MM.1S (cell line): Measurements from ENCODE around the gene NAT9.

Source experiments
- DNase-seq: peaks from one replicate; pipeline ENCODE4 v3.0.0-alpha.2; 2015
- H2AFZ ChIP-seq: fragments of 300-600 bp; sonication (generic); 2 replicates; pipeline ENCODE4 v1.6.0; 2016; ENCODE audit warnings: antibody characterized with exemption, low read length
- H3F3A ChIP-seq: fragments of 300-600 bp; sonication (generic); 2 replicates; pipeline ENCODE4 v1.6.1; 2016; ENCODE audit warnings: mild to moderate bottlenecking, antibody characterized with exemption, low read length, moderate library complexity, mixed read lengths; ENCODE audit not compliant: insufficient read depth
- H3K27ac ChIP-seq: fragments of 300-600 bp; sonication (generic); 2 replicates; pipeline ENCODE4 v1.5.1; 2016; ENCODE audit warnings: mild to moderate bottlenecking, low read length
- H3K27me3 ChIP-seq: fragments of 300-600 bp; sonication (generic); replicated peaks from 2 replicates; pipeline ENCODE4 v1.6.0; 2016; ENCODE audit warnings: low read length; ENCODE audit not compliant: insufficient read depth
- H3K36me3 ChIP-seq: fragments of 300-600 bp; sonication (generic); replicated peaks from 2 replicates; pipeline ENCODE4 v1.6.1; 2016; ENCODE audit warnings: mild to moderate bottlenecking, low read length, mixed read lengths; ENCODE audit not compliant: insufficient read depth
- H3K4me1 ChIP-seq: fragments of 300-600 bp; sonication (generic); 2 replicates; pipeline ENCODE4 v1.6.1; 2016; ENCODE audit warnings: low read length, mixed read lengths
- H3K4me2 ChIP-seq: fragments of 300-600 bp; sonication (generic); 2 replicates; pipeline ENCODE4 v1.6.0; 2016; ENCODE audit warnings: low read depth, low read length
- H3K4me3 ChIP-seq: fragments of 300-600 bp; sonication (generic); 2 replicates; pipeline ENCODE4 v1.5.1; 2016; ENCODE audit warnings: low read length, mixed read lengths
- H3K79me2 ChIP-seq: fragments of 300-600 bp; sonication (generic); 2 replicates; pipeline ENCODE4 v1.6.1; 2016; ENCODE audit warnings: mixed run types, low read length, mixed read lengths
- H3K9ac ChIP-seq: fragments of 300-600 bp; sonication (generic); 2 replicates; pipeline ENCODE4 v1.6.1; 2016; ENCODE audit warnings: low read length, mixed read lengths
- H3K9me2 ChIP-seq: fragments of 300-600 bp; sonication (generic); replicated peaks from 2 replicates; pipeline ENCODE4 v1.6.1; 2016; ENCODE audit warnings: mild to moderate bottlenecking, low read length, mixed read lengths; ENCODE audit not compliant: insufficient read depth
- H3K9me3 ChIP-seq: fragments of 300-600 bp; sonication (generic); replicated peaks from 2 replicates; pipeline ENCODE4 v1.6.1; 2016; ENCODE audit warnings: mild to moderate bottlenecking, low read length, mixed read lengths; ENCODE audit not compliant: insufficient read depth
- H4K20me1 ChIP-seq: fragments of 300-600 bp; sonication (generic); 2 replicates; pipeline ENCODE4 v1.6.1; 2016; ENCODE audit warnings: mild to moderate bottlenecking, low read length, moderate library complexity, mixed read lengths; ENCODE audit not compliant: insufficient read depth
- EZH2 ChIP-seq: fragments of 300-600 bp; sonication (generic); optimal IDR thresholded peaks from 2 replicates; pipeline ENCODE3; 2017; ENCODE audit warnings: low read depth, mild to moderate bottlenecking, antibody characterized with exemption, low read length, mixed read lengths
- EZH2phosphoT487 ChIP-seq: fragments of 300-600 bp; sonication (generic); IDR thresholded peaks from 2 replicates; pipeline ENCODE4 v1.6.1; 2018; ENCODE audit warnings: antibody characterized with exemption, low read length
- TF ChIP-seq, protein P1 (sequence below): fragments of 300-600 bp; sonication (generic); IDR thresholded peaks from 2 replicates; pipeline ENCODE4 v1.5.1; 2016; ENCODE audit warnings: antibody characterized with exemption, low read length, mixed read lengths

Gene NAT9

DNA sequence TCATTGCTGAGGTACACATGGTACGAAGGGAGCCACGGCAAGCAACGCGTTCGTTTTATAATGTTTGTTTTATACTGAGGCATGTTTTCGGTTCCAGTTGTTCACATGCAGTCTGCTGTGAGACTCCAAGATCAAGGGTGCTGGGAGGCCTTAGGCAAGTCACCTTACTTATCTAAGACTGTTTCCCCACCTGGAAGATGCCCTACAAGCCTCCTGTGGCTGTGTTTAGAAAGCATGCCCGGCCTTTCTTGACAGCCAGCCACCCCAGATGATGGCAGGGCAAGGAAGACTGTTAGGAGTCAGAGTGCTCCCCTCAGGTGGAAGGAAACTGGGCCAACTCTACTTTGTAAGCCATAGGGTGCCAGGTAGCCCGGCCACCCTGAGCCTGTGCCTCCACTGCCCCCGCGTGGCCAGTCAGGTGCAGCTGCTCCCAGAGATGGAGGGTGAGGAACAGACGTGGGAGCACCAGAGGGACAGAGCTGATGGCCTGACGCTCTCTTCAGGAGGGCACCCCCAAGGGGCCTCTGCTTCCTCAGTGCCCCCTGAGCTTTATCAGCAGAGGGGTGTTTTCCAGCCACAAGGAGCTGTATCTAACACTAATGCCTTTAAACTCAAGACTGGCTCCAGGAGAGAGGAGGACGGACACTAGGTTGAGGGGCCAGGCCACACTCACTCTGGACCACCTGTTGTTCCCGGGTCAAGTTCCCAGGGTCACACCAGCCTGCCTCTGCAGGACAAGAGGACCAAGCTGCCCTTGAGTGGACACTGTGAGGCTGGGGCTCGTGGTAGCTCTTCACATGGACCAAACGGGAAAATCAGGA, 5.4 kb downstream of the NAT9 start:
- Histone ChIP-seq H3K9ac (no peak overlapping the region), H3K4me1 (no peaks in the 10 kb centered on the region), H3K79me2 (peaks cover 95% of the 10 kb centered on the region), H3K36me3 (0 out of 2 replicates have a peak, but pooled peaks cover 7% of the 10 kb centered on the region), H2AFZ (no peak overlapping the region), H3K27ac (peak overlapping the region; percentile 45; the same call in 1 of the 2 replicates), H3F3A (peaks cover 63% of the 10 kb centered on the region), H3K4me3 (no peak overlapping the region), H3K4me2 (no peak overlapping the region), H4K20me1 (peaks cover 5% of the 10 kb centered on the region; the same call in 1 of the 2 replicates), H3K27me3 (no peaks in the 10 kb centered on the region), H3K9me3 (no peaks in the 10 kb centered on the region), H3K9me2 (no peaks in the 10 kb centered on the region)
- TF ChIP-seq, protein P1, sequence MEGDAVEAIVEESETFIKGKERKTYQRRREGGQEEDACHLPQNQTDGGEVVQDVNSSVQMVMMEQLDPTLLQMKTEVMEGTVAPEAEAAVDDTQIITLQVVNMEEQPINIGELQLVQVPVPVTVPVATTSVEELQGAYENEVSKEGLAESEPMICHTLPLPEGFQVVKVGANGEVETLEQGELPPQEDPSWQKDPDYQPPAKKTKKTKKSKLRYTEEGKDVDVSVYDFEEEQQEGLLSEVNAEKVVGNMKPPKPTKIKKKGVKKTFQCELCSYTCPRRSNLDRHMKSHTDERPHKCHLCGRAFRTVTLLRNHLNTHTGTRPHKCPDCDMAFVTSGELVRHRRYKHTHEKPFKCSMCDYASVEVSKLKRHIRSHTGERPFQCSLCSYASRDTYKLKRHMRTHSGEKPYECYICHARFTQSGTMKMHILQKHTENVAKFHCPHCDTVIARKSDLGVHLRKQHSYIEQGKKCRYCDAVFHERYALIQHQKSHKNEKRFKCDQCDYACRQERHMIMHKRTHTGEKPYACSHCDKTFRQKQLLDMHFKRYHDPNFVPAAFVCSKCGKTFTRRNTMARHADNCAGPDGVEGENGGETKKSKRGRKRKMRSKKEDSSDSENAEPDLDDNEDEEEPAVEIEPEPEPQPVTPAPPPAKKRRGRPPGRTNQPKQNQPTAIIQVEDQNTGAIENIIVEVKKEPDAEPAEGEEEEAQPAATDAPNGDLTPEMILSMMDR, result peak; percentile 93
- TF ChIP-seq EZH2phosphoT487, result no peak
- TF ChIP-seq EZH2, result no peak
- DNase-seq, result peak; percentile 71

DNA sequence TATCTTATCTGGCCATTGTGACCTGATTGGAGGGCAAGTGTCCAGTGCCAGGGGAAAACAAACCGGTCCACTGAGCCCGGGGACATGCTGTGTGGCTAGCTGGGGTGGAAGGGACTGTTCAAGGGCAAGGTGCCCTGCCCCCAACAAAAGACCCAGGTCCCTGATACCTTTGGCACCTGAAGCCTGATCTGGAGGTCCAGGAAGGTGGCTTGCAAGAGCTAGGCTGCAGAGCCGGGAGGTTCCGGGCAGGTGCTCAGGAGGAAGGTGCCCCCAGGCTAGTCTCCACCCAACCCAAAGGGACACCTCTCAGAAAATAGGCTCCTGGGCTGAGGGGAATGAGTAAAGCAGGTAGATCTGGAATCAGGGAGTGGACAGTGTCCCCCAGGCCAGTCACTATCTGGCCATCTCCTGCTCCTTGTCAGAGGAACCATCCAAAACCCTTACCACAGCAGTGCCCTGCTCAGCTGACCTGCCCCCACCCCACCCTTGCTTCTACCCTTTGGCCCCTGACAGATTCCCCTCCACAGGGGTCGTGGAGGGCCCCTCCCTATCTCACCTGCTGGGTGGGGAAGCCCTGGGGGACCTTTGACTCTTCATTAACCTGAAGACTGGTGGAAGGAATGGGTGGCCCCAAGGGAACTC, 6.2 kb downstream of the NAT9 start:
- H3K9ac ChIP-seq, result no peak overlapping the region
- DNase-seq, result no peak
- no peak overlapping the region for H3K4me2 ChIP-seq
- H3K36me3 ChIP-seq, result 0 out of 2 replicates have a peak, but pooled peaks cover 7% of the 10 kb centered on the region
- no peaks in the 10 kb centered on the region for H3K9me2 ChIP-seq
- H3K9me3 ChIP-seq, result no peaks in the 10 kb centered on the region
- no peaks in the 10 kb centered on the region for H3K4me1 ChIP-seq
- TF ChIP-seq EZH2phosphoT487, result no peak
- peaks cover 63% of the 10 kb centered on the region for H3F3A ChIP-seq
- peaks cover 95% of the 10 kb centered on the region for H3K79me2 ChIP-seq
- H4K20me1 ChIP-seq, result peaks cover 5% of the 10 kb centered on the region; the same call in 1 of the 2 replicates
- no peaks in the 10 kb centered on the region for H3K27me3 ChIP-seq
- H3K4me3 ChIP-seq, result no peak overlapping the region
- peak overlapping the region; percentile 45; the same call in 1 of the 2 replicates for H3K27ac ChIP-seq
- H2AFZ ChIP-seq, result no peak overlapping the region

DNA sequence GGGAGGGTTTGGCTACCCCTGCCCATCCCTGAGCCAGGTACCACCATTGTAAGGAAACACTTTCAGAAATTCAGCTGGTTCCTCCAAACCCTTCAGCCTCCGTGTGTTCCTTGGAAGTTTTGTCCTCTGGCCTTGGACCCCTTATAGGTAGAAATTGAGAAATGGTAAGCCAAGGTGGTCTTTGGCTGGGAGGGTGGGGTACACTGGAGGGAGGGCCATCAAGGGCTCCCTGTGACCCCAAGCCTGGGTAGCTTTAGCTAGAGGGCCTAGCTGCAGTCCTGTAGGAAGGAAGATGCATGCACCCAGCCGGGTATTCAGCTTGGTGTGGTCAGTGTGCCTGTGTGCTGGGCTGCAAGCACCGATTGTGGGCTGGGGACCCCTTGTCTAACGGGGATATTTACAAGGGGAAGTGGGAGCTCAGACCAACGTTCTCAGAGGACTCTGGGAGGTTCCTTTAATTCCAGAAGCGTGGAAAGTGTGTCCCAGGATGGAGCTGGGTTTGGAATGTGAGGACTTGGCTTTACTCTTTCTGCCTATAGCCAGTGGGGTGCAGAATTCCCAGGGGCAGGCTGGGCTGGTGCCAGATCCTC, 6.8 kb downstream of the NAT9 start:
- peaks cover 98% of the 10 kb centered on the region for H3K79me2 ChIP-seq
- no peak overlapping the region for H3K4me3 ChIP-seq
- no peak overlapping the region for H3K27ac ChIP-seq
- no peaks in the 10 kb centered on the region for H3K9me2 ChIP-seq
- H4K20me1 ChIP-seq, result peaks cover 8% of the 10 kb centered on the region
- H2AFZ ChIP-seq, result no peak overlapping the region
- no peaks in the 10 kb centered on the region for H3K9me3 ChIP-seq
- no peak for DNase-seq
- H3F3A ChIP-seq, result peaks cover 63% of the 10 kb centered on the region
- H3K27me3 ChIP-seq, result no peaks in the 10 kb centered on the region
- H3K36me3 ChIP-seq, result 0 out of 2 replicates have a peak, but pooled peaks cover 7% of the 10 kb centered on the region
- H3K4me1 ChIP-seq, result no peaks in the 10 kb centered on the region
- no peak overlapping the region for H3K4me2 ChIP-seq
- no peak overlapping the region for H3K9ac ChIP-seq
- TF ChIP-seq, protein P1, result no peak
- TF ChIP-seq EZH2phosphoT487 (no peak), EZH2 (no peak)
